ENCODE measurements around the gene RBM42. TPM values are rescaled to one million over a fixed set of nuclear protein-coding genes. Genes with fewer than 3 reads are reported as not detected.

RBM42 gene
- total RNA-seq, 1 experiment from 2014 or later = 72.5 TPM

Other genes with a start within 250 kb of the RBM42 start
- gene FFAR2, start 180.8 kb upstream of the RBM42 start, total RNA-seq (2014; rRNA removed; shearing (Covaris generic)) = not detected in 2 replicates
- gene KRTDAP, start 138.6 kb upstream of the RBM42 start, total RNA-seq (2014; rRNA removed; shearing (Covaris generic)) = not detected in 2 replicates
- gene DMKN, start 115.4 kb upstream of the RBM42 start, total RNA-seq (2014; rRNA removed; shearing (Covaris generic)) = 0.40 TPM in 1 of 2 replicates, not detected in the other
- not detected in 2 replicates for gene SBSN, start 100.7 kb upstream of the RBM42 start, total RNA-seq (2014; rRNA removed; shearing (Covaris generic))
- not detected in 2 replicates for gene GAPDHS, start 95.6 kb upstream of the RBM42 start, total RNA-seq (2014; rRNA removed; shearing (Covaris generic))
- gene TMEM147, start 83.4 kb upstream of the RBM42 start, total RNA-seq (2014; rRNA removed; shearing (Covaris generic)) = 231 and 277 TPM in 2 replicates
- not detected in 2 replicates for gene ATP4A, start 65.4 kb upstream of the RBM42 start, total RNA-seq (2014; rRNA removed; shearing (Covaris generic))
- gene PMIS2, start 42.9 kb upstream of the RBM42 start, total RNA-seq (2014; rRNA removed; shearing (Covaris generic)) = not detected in 2 replicates
- gene HAUS5, start 16.3 kb upstream of the RBM42 start, total RNA-seq (2014; rRNA removed; shearing (Covaris generic)) = 8.6 and 9.9 TPM in 2 replicates
- 0.30 TPM in 1 of 2 replicates, not detected in the other for gene ETV2, start 12.7 kb downstream of the RBM42 start, total RNA-seq (2014; rRNA removed; shearing (Covaris generic))
- gene COX6B1, start 19.3 kb downstream of the RBM42 start, total RNA-seq (2014; rRNA removed; shearing (Covaris generic)) = 297 and 343 TPM in 2 replicates
- 0.25 TPM in 1 of 2 replicates, not detected in the other for gene UPK1A, start 37.5 kb downstream of the RBM42 start, total RNA-seq (2014; rRNA removed; shearing (Covaris generic))
- gene ZBTB32, start 75.5 kb downstream of the RBM42 start, total RNA-seq (2014; rRNA removed; shearing (Covaris generic)) = not detected in 2 replicates
- 7.7 and 9.4 TPM in 2 replicates for gene KMT2B, start 89.0 kb downstream of the RBM42 start, total RNA-seq (2014; rRNA removed; shearing (Covaris generic))
- gene IGFLR1, start 113.4 kb downstream of the RBM42 start, total RNA-seq (2014; rRNA removed; shearing (Covaris generic)) = 0.49 and 1.6 TPM in 2 replicates
- 21.0 and 21.8 TPM in 2 replicates for gene U2AF1L4, start 116.4 kb downstream of the RBM42 start, total RNA-seq (2014; rRNA removed; shearing (Covaris generic))
- 63.8 and 70.6 TPM in 2 replicates for gene PSENEN, start 116.6 kb downstream of the RBM42 start, total RNA-seq (2014; rRNA removed; shearing (Covaris generic))
- 7.0 and 8.4 TPM in 2 replicates for gene LIN37, start 119.5 kb downstream of the RBM42 start, total RNA-seq (2014; rRNA removed; shearing (Covaris generic))
- gene HSPB6, start 128.0 kb downstream of the RBM42 start, total RNA-seq (2014; rRNA removed; shearing (Covaris generic)) = 3.7 and 6.7 TPM in 2 replicates
- 7.4 and 8.0 TPM in 2 replicates for gene PROSER3, start 129.1 kb downstream of the RBM42 start, total RNA-seq (2014; rRNA removed; shearing (Covaris generic))
- 3.1 and 3.5 TPM in 2 replicates for gene ARHGAP33, start 146.5 kb downstream of the RBM42 start, total RNA-seq (2014; rRNA removed; shearing (Covaris generic))
- not detected in 2 replicates for gene PRODH2, start 183.8 kb downstream of the RBM42 start, total RNA-seq (2014; rRNA removed; shearing (Covaris generic))
- gene NPHS1, start 223.5 kb downstream of the RBM42 start, total RNA-seq (2014; rRNA removed; shearing (Covaris generic)) = not detected in 2 replicates
- 0.12 and 0.32 TPM in 2 replicates for gene KIRREL2, start 227.9 kb downstream of the RBM42 start, total RNA-seq (2014; rRNA removed; shearing (Covaris generic))
- 12.2 and 19.5 TPM in 2 replicates for gene APLP1, start 239.5 kb downstream of the RBM42 start, total RNA-seq (2014; rRNA removed; shearing (Covaris generic))

All from NCI-H460 (cell line).